CD4-positive, alpha-beta T cell treated with Interferon gamma for 1 hour (primary cell): ENCODE measurements around the gene DDX21.
A peak's percentile ranks its signal among the peaks of the same experiment; 100 is the strongest.
"Not testable (repeated sequence)": the region's sequence is repeated elsewhere in the genome, so short reads cannot be mapped to it uniquely, and the experiment has no call there.

Source experiments
- DNase-seq: peaks from one replicate; pipeline ENCODE4 v3.0.0-alpha.2; 2020

DDX21 gene

DNA sequence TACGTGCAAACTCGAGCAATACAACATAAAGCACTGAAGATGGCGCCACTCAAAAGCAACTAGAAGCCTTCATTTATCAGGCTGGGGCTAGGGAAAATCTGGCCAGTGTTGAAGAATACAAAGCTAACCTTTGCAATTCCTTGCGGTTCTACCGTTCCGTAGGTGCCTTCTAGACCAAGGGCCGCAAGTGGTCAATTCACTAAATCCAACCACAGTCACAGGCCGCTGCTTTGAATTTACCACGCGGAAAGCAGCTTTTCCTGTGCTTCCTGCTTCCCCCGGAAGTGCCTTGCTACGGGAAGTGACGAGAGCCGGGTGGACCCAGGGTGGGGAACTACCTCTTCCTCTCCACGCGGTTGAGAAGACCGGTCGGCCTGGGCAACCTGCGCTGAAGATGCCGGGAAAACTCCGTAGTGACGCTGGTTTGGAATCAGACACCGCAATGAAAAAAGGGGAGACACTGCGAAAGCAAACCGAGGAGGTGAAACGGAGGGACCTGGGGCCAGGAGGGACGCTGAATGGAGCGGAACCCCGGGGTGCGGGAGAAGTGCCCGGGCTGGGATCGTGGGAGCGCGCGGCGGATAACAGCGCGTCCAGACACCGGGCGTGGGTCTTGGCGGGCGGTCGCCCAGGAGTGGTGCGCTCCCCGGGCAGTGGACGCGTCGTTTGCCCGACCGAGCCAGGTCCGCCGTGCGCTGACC, at the start of gene DDX21:
Gene DDX21, plus strand, starts transcription at position 339 of the 701 bp plus-strand sequence. Its CDS starts 56 bp downstream, at position 395.
- peak; percentile 90 for DNase-seq

DNA sequence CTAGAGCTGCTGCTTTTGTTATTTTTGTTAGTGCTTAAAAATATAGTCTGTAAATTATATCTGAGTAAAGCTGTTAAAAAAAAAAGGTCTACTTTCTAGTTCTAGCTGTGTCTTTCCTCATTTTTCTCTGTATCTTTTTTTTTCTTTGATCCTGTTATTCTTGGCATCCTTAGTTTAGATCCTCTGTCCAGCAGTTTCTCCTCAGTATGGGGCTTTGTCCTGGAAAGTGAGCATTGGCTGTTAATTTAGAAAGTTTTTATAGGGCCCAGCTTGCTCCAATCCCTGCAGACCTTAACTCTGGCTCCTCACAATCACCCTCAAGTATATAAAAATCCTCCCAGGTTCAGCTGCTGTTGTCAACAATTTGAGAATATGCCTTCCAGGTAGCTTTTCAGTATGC, 31.4 kb upstream of the DDX21 start:
- DNase-seq: no peak

DNA sequence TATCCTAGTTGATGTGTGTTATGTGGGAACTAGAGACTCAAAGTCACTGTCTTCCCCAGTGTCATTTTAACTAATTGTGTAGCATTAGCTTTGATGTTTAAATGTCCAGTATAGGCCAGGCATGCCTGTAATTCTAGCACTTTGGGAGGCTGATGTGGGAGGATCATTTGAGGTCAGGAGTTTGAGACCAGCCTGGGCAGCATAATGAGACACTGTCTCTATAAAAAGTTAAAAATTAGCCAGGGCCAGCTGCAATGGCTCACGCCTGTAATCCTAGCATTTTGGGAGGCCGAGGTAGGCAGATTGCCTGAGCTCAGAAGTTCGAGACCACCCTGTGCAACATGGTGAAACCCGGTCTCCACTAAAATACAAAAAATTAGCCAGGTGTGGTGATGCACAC, 30.5 kb upstream of the DDX21 start:
- no peak for DNase-seq

DNA sequence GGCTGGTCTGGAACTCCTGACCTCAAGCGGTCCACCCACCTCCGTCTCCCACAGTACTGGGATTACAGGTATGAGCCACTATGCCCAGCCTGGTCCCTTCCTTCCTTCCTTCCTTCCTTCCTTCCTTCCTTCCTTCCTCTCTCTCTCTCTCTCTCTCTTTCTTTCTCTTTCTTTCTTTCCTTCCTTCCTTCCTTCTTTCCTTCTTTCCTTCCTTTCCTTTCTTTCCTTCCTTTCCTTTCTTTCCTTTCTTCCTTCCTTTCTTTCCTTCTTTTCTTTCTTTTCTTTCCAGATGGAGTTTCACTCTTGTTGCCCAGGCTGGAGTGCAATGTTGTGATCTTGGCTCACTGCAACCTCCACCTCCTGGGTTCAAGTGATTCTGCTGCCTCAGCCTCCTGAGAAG, 26.8 kb upstream of the DDX21 start:
- not testable (repeated sequence) for DNase-seq

DNA sequence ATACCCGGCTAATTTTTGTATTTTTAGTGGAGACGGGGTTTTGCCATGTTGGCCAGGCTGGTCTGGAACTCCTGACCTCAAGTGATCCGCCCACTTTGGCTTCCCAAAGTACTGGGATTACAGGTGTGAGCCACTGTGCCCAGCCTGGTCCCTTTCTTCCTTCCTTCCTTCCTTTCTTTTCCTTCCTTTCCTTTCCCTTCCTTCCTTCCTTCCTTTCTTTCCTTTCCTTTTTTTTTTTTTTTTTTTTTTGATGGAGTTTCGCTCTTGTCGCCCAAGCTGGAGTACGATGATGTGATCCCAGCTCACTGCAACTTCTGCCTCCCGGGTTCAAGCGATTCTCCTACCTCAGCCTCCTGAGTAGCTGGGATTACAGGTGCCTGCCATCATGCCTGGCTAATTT, 26.1 kb upstream of the DDX21 start:
- not testable (repeated sequence) for DNase-seq

DNA sequence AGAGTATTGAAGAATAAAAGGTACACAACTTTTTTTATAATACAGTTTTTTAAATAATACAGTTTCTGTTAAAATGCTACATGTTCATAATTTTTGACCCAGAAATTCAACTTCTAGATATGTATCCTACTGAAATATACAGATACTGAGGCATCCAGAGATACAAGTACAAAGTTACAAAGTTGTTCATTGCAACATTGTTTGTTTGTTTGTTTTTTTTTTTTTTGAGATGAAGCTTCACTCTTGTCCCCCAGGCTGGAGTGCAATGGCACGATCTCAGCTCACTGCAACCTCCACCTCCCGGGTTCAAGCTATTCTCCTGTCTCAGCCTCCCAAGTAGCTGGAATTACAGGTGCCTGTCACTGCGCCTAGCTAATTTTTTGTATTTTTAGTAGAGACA, 23.1 kb upstream of the DDX21 start:
- not testable (repeated sequence) for DNase-seq

DNA sequence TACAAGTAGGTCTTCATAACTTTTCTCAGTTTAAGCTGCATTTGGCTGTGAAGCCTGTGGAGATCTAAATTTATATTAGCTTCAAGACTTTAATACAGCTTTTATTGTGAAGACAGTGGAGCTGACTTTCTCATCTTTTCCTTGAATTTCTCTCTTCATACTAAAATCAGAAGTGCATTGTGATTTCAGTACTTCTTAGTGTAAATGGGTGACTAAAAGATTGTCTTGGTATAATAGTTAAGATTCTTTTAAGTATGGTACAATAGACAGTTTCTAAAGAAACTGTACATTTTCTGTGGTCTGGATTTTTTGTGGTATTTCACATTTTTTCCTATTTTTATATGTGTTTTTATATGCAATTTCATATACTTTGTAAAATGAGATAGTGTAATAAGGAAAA, 21.0 kb upstream of the DDX21 start:
- no peak for DNase-seq

DNA sequence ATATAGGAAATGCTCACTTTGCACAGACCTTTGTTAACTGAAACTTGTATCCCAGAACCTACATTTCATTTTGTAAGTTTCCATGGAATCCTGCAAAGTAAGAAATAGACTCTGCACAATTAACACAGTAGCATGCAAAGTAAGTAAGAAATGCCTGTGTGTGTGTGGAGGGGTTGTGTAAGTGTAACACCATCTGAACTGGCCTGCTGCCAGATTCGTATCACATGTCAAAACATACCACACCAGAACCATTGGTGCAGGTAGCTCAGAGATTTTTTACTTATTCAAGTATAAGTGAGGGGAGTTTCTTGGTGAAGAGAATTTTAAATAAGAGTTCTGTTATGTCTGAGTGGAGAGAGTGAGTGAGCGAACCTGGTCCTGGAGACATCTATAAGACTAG, 17.9 kb upstream of the DDX21 start:
- DNase-seq: no peak

DNA sequence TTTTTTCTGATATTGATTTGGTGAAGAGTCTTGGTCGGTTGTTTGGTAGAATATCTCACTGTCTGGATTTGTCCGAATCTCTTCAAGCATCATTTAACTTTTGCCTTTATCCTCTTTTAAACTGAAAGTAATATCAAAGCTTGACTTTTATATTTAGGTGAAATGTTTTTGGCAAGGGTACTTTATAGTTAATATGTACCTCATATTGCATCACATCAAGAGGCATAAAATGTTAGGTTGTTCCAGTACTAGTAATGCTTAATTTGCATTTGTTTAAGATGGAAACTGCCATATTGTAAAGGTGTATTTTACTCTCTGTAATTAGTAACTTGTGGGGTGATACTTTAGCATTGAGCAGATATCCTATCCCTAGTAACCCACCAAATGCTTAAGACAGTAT, 17.1 kb upstream of the DDX21 start:
- DNase-seq: no peak

DNA sequence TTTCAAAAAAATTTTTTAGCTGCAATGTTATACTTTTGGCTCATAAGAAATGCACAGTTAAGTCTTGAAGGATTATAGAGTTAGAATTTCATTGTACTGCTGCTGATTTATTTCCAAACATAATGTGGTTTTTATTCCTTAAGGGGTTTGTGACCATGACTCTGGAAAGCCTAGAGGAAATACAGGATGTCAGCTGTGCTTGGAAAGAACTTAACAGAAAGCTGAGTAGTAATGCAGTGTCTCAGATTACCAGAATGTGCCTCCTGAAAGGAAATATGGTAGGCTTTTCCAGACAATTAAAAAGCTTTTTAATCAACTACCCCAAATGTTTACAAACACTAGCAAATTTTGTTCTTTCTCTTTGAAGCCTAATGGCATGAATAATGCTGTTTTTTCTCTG, 15.1 kb upstream of the DDX21 start:
- DNase-seq: not testable (repeated sequence)

DNA sequence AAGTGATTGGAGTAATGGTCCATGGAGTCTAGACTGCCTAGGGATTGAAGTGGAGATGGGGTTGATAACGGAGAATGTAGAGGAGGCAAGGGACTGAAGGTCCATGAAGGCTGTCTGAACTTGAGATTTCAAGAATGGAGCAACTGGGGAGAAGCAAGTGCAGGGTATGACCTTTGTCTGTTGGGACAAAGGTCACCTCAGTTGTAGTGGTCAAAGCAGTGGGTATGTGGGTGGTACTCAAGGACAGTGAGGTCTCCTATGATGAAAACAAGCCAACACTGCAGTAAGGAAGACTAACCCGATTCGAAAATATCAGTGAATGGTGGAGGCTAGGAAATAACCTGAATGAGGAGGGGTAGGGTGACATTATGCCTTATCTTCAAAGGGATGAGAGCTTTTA, 5.4 kb upstream of the DDX21 start:
- no peak for DNase-seq

DNA sequence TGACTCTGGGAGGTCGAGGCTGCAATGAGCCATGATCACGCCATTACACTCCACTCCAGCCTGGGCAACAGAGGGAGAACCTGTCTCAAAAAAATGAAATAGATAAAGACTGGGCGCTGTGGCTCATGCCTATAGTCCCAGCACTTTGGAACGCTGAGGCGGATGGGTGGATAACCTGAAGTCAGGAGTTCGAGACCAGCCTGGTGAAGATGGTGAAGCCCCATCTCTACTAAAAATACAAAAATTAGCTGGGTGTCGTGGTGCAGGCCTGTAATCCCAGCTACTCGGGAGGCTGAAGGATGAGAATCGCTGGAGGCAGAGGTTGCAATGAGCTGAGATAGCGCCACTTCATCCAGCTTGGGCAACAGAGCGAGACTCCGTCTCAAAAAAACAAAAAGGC, 1.1 kb upstream of the DDX21 start:
- DNase-seq: no peak

DNA sequence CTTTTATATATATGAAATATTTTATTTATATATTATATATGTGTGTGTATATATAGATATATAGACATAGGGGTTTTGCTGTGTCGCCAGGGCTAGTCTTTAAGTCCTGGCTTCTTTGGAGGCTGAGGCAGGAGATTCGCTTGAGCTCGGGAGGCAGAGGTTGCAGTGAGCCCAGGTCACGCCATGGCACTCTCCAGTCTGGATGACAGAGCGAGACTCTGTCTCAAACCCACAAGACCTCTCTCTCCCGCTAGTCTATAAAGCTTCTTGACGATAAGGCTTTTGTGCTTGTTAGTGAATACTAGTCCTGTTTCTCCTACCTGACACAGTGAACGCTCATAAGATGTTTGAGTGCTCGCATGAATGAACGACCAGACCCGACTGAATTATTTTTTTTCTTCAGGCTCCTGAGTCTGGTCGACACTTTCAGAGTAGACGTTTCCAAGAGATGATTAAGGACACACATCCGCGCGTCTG, 577 bp upstream of the DDX21 start:
- DNase-seq: peak; percentile 6

DNA sequence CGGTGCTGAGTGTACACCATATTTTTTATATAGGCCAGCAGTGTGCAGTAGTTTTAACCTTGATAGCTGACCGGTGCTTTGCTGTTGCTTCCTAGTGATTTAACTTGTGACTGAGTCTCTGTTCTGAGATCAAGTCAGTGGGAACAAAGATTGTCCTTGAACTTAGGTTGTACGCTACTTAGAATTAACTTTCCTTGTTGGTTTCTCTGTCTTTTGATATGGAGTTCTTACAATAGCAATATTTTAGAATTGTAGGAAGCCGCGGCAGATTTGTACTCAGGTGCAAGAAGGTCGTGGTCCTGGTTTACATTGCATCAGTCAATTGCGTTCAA, 1.3 kb downstream of the DDX21 start:
- DNase-seq: no peak

DNA sequence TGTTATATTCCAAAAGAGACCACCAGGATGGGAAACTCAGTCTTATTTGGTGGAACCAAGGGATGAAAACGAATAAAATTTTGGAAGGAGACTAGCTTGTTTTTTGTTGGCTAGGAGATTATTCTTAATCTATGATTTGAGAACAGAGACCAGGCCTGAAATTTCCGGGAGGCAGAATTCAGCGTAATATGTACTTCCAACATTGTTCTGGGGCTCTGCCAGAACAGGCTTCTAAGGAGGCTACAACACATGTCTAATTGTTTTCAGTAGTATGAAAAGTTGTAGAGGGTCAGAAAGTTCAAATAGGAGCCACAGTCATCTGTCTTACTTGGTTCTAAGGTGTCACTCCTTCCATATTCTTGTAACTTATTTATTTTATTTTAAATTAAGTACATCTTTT, 1.7 kb downstream of the DDX21 start:
- no peak for DNase-seq

DNA sequence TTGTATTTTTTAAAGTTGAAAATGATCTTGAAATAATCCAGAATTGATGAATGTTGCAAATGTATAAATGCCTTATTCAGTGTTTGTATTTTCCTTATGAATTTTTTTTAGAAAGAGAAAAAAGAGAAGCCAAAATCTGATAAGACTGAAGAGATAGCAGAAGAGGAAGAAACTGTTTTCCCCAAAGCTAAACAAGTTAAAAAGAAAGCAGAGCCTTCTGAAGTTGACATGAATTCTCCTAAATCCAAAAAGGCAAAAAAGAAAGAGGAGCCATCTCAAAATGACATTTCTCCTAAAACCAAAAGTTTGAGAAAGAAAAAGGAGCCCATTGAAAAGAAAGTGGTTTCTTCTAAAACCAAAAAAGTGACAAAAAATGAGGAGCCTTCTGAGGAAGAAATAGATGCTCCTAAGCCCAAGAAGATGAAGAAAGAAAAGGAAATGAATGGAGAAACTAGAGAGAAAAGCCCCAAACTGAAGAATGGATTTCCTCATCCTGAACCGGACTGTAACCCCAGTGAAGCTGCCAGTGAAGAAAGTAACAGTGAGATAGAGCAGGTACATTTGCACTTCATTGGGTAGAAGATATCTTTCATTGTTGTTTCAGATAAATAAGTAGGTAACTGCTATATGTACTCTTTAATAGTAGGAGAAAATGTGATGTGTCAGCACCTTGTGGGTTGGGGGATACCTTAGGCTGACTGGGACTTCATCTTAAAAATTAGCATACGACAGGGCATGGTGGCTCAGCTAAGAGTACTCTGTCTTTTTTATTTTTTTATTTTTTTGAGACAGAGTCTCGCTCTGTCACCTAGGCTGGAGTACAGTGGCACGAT, 3.9 kb downstream of the DDX21 start:
- DNase-seq: no peak

DNA sequence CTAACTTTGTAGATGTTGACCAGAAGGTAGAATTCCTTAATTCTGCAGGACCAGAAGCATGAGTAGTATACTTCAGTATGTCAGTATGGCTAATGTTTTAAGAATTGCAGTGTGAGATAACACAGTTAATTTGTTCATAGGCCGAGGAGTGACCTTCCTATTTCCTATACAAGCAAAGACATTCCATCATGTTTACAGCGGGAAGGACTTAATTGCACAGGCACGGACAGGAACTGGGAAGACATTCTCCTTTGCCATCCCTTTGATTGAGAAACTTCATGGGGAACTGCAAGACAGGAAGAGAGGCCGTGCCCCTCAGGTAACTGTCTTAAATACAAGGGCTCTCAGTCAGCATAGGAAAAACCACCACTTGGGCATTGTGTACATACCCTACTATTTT, 7.2 kb downstream of the DDX21 start:
- no peak for DNase-seq

DNA sequence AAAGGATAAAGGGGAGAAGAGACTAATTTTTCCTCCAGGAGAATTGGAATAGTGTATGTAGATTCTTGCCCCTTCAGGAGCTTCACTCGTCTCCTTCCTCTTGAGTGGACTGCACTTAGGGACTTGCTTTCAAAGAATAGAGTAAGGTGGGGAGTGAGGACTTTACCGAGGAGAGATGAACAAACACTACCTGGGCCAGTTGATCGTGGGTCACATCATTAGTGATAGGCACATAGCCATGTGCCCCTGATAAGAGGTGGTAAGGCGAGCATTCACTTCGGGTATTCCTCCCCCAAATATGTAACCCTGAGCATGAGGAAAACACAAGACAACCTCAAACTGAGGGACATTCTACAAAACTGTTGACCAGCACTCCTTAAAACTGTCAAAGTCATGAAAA, 18.0 kb downstream of the DDX21 start:
- no peak for DNase-seq

DNA sequence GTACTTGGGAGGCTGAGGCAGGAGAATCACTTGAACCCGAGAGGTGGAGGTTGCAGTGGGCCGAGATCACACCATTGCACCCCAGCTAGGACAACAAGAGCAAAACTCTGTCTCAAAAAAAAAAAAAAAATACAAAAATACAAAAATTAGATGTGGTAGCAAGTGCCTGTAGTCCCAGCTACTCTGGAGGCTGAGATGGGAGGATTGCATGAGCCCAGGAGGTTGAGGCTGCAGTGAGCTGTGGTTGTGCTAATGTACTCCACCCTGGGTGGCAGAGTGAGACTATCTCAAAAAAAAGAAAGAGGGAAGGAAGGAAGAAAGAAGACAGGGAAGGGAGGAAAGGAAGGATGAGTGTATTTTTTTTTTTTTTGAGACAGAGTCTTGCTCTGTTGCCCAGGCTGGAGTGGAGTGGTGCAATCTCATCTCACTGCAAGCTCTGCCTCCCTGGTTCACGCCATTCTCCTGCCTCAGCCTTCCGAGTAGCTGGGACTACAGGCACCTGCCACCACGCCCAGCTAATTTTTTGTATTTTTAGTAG, 20.0 kb downstream of the DDX21 start:
- DNase-seq: not testable (repeated sequence)

DNA sequence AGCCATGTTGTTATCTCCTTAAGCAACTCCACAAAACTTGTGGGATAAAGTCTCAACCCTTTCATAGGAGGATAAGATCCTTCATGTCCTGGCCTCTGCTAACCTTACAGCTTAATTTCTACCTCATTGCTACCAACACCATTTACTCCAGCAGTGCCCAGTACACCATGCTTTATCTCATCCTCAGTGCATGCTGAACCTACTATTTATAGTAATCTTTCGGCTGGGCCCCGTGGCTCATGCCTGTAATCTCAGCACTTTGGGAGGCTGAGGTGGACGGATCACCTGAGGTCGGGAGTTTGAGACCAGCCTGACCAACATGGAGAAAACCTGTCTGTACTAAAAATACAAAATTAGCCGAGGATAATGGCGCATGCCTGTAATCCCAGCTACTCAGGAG, 23.8 kb downstream of the DDX21 start:
- DNase-seq: not testable (repeated sequence)

DNA sequence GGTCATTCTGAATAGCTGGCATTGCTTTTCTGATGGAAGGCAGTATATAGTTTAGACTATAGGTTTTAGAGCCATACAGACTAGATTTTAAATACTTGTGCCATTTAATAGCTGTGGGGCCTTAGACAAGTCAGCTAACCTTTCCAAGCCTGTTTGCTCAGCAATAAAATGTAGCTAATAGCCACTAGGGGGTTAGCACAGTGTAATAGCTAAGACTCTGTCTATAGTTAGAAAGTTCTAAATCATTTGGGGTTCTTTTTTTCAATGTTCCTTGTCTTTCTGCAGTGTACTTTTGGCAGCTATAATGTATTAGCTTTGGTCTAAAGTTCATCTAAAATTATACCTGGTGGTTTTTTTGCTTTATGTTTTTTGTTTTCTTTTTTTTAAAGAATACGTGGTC, 25.1 kb downstream of the DDX21 start:
- no peak for DNase-seq

DNA sequence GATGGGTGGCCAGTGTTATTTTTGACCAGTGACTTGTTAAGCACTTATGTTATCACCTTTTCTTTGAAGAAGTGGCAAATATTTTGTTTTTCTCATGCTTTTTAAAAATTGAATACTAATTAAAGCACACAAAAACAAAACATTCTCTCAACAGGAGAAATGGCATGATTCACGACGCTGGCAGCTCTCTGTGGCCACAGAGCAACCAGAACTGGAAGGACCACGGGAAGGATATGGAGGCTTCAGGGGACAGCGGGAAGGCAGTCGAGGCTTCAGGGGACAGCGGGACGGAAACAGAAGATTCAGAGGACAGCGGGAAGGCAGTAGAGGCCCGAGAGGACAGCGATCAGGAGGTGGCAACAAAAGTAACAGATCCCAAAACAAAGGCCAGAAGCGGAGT, 26.4 kb downstream of the DDX21 start:
- no peak for DNase-seq

DNA sequence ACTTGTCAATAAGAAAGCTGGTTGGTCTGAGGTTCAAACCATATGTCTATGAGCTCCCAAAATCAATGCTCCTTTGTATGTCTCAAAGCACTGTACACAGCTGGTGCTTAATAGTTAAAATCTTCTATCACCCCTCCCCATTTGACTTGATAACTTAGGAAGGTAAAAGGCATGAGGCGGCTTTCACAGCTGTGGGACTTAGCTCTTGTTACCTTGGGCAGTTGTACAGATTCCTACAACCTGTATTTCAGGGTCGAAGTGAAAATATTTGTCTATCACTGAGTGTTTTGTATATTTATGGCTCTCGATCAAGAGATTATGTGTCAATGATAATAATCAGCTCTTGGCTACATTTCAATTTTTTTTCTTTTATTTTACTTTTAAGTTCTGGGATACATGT, 31.6 kb downstream of the DDX21 start:
- DNase-seq: no peak
